Measurements from ENCODE around the gene TMEM205. TPM values are rescaled to one million over a fixed set of nuclear protein-coding genes. Genes with fewer than 3 reads are reported as not detected.

The TMEM205 gene
- total and polyA plus RNA-seq, 2 of the 13 experiments (the other 11 are each of a cell fraction or from before 2014, with no cell fraction given): 45.5 to 98.7 TPM

- no peak for TF ChIP-seq ZBTB4 (CRISPR knock-in tag; IDR thresholded peaks at IDR 0.05; ENCODE audit: borderline replicate concordance)
- TF ChIP-seq ZSCAN29 (CRISPR knock-in tag; conservative IDR thresholded peaks at IDR 0.05): no peak
- no peak for TF ChIP-seq NFAT5 (CRISPR knock-in tag; IDR thresholded peaks at IDR 0.05)
- TF ChIP-seq ELF1 (CRISPR knock-in tag; IDR thresholded peaks at IDR 0.05): no peak
- TF ChIP-seq ZNF3 (CRISPR knock-in tag; IDR thresholded peaks at IDR 0.05): no peak
- TF ChIP-seq MTF1 (CRISPR knock-in tag; IDR thresholded peaks at IDR 0.05): no peak
- TF ChIP-seq SMYD3 (CRISPR knock-in tag; IDR thresholded peaks at IDR 0.05): no peak
- no peak for TF ChIP-seq JARID2 (CRISPR knock-in tag; IDR thresholded peaks at IDR 0.05; ENCODE audit: insufficient replicate concordance)
- TF ChIP-seq ZFY (CRISPR knock-in tag; IDR thresholded peaks at IDR 0.05): no peak; the same call in 1 of the 2 replicates
- TF ChIP-seq ZKSCAN5 (CRISPR knock-in tag; IDR thresholded peaks at IDR 0.05): no peak
- peak; percentile 78 for TF ChIP-seq KDM2A (CRISPR knock-in tag; IDR thresholded peaks at IDR 0.05; ENCODE audit: borderline replicate concordance, low read depth)
- peak; percentile 44; the same call in 1 of the 2 replicates for TF ChIP-seq CEBPB (IDR thresholded peaks at IDR 0.05; ENCODE audit: borderline replicate concordance, low read depth, low read length)
- TF ChIP-seq RARG (CRISPR knock-in tag; IDR thresholded peaks at IDR 0.05; ENCODE audit: low read depth): no peak
- TF ChIP-seq CENPX (CRISPR knock-in tag; IDR thresholded peaks at IDR 0.05): no peak
- TF ChIP-seq GLI4 (CRISPR knock-in tag; IDR thresholded peaks at IDR 0.05; ENCODE audit: borderline replicate concordance): no peak
- TF ChIP-seq KAT8 (CRISPR knock-in tag; IDR thresholded peaks at IDR 0.05): no peak
- peak; percentile 80 for TF ChIP-seq HNF1B (CRISPR knock-in tag; IDR thresholded peaks at IDR 0.05)
Measured at GRCh38 chr19:11293433-11294389, 52.4 kb downstream of the TMEM205 start (continued).
